Measurements from ENCODE around the gene SLC35D3.

DNA sequence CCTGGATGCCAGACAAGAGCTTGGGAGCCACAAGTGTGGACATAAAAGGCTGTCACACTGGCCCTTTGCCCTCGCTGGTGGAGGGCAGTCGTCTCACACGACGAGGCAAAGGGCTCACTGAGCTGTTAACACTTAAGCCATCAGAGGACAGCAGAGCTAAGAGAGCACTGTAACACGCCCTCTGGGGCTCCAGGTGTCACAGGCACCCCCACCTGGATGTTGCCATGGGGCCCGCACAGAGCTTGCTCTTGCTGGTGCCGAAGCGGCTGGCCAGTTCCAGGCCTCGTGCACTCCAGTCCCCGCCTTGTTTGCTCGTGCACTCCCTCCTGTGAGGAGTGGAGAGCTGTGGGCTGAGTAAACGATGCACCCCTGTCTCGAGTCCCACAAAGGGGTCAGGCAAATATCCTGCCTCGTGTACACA, 37.4 kb downstream of the SLC35D3 start:
- TF ChIP-seq, protein P1, sequence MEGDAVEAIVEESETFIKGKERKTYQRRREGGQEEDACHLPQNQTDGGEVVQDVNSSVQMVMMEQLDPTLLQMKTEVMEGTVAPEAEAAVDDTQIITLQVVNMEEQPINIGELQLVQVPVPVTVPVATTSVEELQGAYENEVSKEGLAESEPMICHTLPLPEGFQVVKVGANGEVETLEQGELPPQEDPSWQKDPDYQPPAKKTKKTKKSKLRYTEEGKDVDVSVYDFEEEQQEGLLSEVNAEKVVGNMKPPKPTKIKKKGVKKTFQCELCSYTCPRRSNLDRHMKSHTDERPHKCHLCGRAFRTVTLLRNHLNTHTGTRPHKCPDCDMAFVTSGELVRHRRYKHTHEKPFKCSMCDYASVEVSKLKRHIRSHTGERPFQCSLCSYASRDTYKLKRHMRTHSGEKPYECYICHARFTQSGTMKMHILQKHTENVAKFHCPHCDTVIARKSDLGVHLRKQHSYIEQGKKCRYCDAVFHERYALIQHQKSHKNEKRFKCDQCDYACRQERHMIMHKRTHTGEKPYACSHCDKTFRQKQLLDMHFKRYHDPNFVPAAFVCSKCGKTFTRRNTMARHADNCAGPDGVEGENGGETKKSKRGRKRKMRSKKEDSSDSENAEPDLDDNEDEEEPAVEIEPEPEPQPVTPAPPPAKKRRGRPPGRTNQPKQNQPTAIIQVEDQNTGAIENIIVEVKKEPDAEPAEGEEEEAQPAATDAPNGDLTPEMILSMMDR (IDR thresholded peaks at IDR 0.05 in 8 of 11, conservative IDR thresholded peaks at IDR 0.05 in 3 of 11): no peak
- TF ChIP-seq POLR2A (IDR thresholded peaks at IDR 0.05) (no peak), POLR2AphosphoS5 (IDR thresholded peaks at IDR 0.05) (no peak)

Measured in spleen (tissue), 7 donors.